ENCODE data around the gene FBN2. TPM values are rescaled to one million over a fixed set of nuclear protein-coding genes. Genes with fewer than 3 reads are reported as not detected.

FBN2 gene
- total RNA-seq, 3 donors from 2014 or later (not counting 1 experiment from before 2014, with no cell fraction given), result 0.31 to 0.70 (median 0.58) TPM

DNA sequence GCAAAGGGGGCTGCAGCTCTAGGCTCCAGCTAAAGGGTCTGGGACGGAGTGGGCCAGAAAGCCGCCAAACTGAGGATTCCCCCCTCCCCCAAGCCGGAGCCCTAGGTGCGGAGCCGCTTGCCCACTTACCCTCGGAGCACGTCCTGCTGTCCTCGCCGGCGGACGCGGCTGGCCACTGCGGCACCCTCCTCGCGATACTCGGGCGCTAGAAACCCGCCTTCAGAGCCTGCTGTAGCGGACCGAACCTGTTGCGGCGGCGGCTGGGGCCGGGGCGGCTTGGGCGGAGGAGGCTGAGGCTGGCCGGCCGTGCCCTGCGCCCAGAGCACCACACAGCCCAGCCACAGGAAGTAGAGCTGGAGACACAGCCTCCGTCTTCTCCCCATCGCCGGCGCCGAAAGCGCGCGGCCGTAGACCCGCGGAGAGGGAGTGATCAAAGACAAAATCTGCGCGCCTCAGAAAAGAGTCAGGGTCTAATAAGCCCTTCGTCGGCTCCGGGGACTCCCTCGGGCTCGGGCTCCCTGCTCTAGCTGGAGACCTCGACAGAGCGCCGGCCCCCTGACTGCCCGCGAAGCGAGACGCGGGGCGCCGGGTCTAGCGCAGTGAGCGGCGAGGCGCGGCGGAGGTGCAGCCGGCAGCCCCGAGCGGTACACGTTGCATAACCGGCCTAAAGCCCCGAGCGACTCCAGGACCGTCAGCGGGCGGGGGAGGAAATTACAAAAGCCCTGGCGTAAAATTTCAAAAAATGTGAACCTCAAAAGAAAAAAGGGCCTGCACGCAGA, 635 bp downstream of the FBN2 start:
- WGBS (ENCODE audit: insufficient coverage), result 3% methylated on average over 75 of the region's 75 CpGs
- no peak overlapping the region for H3K27ac ChIP-seq (ENCODE audit: low read length)
- Mint-ChIP-seq H3K36me3 (peaks cover 5% of the 10 kb centered on the region), H3K4me1 (no peaks in the 10 kb centered on the region), H3K27me3 (ENCODE audit: low read depth in 2 of 2) (peaks cover 26 to 29% of the 10 kb centered on the region in 2 donors), H3K4me3 (no peak overlapping the region), H3K27ac (no peak overlapping the region), H3K9me3 (peaks cover 2 to 5% of the 10 kb centered on the region in 2 donors)
- no peak overlapping the region for H3K4me3 ChIP-seq (ENCODE audit: low read length)
- DNase-seq, result no peak
- H3K27me3 ChIP-seq (ENCODE audit: control insufficient read depth, insufficient read depth, low read length), result peaks cover 17% of the 10 kb centered on the region
- H3K9me3 ChIP-seq (ENCODE audit: control insufficient read depth, insufficient read depth, low read length), result peaks cover 8% of the 10 kb centered on the region
- no peaks in the 10 kb centered on the region for H3K4me1 ChIP-seq (ENCODE audit: control insufficient read depth, insufficient read depth, low read length)
- ATAC-seq, result no peak
- TF ChIP-seq CTCF (IDR thresholded peaks at IDR 0.05), result no peak
- H3K36me3 ChIP-seq (ENCODE audit: control insufficient read depth, insufficient read depth, low read length), result no peaks in the 10 kb centered on the region
- intact Hi-C loops (cut with micrococcal nuclease), result no loop called here

DNA sequence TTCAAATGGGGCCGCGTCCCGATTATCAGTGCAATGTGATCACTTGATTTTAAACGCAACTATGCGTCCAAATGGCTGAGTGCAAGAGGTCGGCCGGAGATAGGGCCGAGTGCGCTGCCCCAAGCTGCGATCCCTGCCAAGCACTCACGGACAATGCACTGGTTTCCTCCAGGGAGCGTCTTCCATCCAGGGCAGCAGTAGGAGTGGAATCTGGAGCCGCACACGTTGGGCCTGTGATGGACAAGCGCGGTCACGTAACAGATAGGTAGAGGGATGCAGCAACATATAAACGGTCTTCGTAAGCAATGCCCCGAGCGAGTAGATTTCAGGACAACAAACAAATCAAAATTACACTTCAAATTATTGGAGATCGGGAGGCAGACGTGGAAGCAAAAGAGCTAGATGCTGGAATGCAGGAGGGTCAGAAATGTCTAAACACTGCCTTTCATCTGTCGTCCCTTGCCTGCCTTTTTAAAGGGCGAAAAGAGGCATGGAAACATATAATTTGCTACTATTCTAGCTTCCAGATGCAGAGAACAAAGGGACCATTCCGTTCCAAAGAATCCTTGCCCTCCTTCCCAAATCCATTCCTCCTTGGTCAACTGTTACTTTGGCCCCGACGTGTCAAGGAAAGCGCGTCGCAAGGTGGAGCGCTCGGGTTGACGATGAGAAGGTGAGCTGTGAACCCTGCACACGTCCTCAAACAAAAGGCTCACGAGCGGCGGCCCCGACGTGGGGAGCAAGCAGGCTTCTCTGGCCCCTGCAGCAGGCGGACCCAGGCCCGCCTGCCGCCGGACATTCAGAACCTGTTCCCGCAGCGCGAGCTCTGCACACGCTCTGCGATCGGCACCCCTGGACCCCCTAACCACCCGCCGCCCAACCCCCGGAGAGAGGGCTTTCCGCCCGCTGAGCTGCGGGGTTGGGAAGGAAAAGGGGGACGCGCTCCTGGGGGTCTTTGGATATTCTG, 1.5 kb downstream of the FBN2 start:
- no peaks in the 10 kb centered on the region for H3K4me1 Mint-ChIP-seq
- DNase-seq, result no peak
- Histone ChIP-seq H3K4me3 (ENCODE audit: low read length) (no peak overlapping the region), H3K27me3 (ENCODE audit: control insufficient read depth, insufficient read depth, low read length) (peaks cover 17% of the 10 kb centered on the region), H3K36me3 (ENCODE audit: control insufficient read depth, insufficient read depth, low read length) (no peaks in the 10 kb centered on the region), H3K9me3 (ENCODE audit: control insufficient read depth, insufficient read depth, low read length) (peaks cover 8% of the 10 kb centered on the region), H3K4me1 (ENCODE audit: control insufficient read depth, insufficient read depth, low read length) (no peaks in the 10 kb centered on the region), H3K27ac (ENCODE audit: low read length) (no peak overlapping the region)
- peaks cover 5% of the 10 kb centered on the region for H3K36me3 Mint-ChIP-seq
- ATAC-seq, result no peak
- TF ChIP-seq CTCF (IDR thresholded peaks at IDR 0.05), result no peak
- H3K9me3 Mint-ChIP-seq, result peaks cover 2 to 5% of the 10 kb centered on the region in 2 donors
- intact Hi-C loops (cut with micrococcal nuclease), result no loop called here
- no peak overlapping the region for H3K4me3 Mint-ChIP-seq
- H3K27me3 Mint-ChIP-seq (ENCODE audit: low read depth in 2 of 2), result peaks cover 26 to 29% of the 10 kb centered on the region in 2 donors
- no peak overlapping the region for H3K27ac Mint-ChIP-seq
- WGBS (ENCODE audit: insufficient coverage), result 68% methylated on average over 58 of the region's 58 CpGs

- TF ChIP-seq CTCF (IDR thresholded peaks at IDR 0.05), result no peak
- intact Hi-C loops (cut with micrococcal nuclease), result no loop called here
- no peak overlapping the region for H3K27ac ChIP-seq (ENCODE audit: low read length)
These were observed 2.8 kb downstream of the FBN2 start for GRCh38 chr5:128535251-128535650.

More at GRCh38 chr5:128535251-128535650, 2.8 kb downstream of the FBN2 start:
- WGBS (ENCODE audit: insufficient coverage), result 100% methylated on average over 1 of the region's 1 CpG
- Histone ChIP-seq H3K9me3 (ENCODE audit: control insufficient read depth, insufficient read depth, low read length) (peaks cover 8% of the 10 kb centered on the region), H3K4me1 (ENCODE audit: control insufficient read depth, insufficient read depth, low read length) (no peaks in the 10 kb centered on the region), H3K27me3 (ENCODE audit: control insufficient read depth, insufficient read depth, low read length) (peaks cover 17% of the 10 kb centered on the region), H3K36me3 (ENCODE audit: control insufficient read depth, insufficient read depth, low read length) (no peaks in the 10 kb centered on the region), H3K4me3 (ENCODE audit: low read length) (no peak overlapping the region)
- no peak overlapping the region for H3K27ac Mint-ChIP-seq
- DNase-seq (no peak), ATAC-seq (no peak)
- H3K4me1 Mint-ChIP-seq, result no peaks in the 10 kb centered on the region
- peaks cover 0 to 2% of the 10 kb centered on the region in 2 donors for H3K9me3 Mint-ChIP-seq
- no peak overlapping the region for H3K4me3 Mint-ChIP-seq
- peaks cover 5% of the 10 kb centered on the region for H3K36me3 Mint-ChIP-seq
- peaks cover 18 to 25% of the 10 kb centered on the region in 2 donors for H3K27me3 Mint-ChIP-seq (ENCODE audit: low read depth in 2 of 2)
